Endothelial cell of umbilical vein (primary cell): ENCODE data around the gene PRDM10. TPM values are rescaled to one million over a fixed set of nuclear protein-coding genes. Genes with fewer than 3 reads are reported as not detected.

Experiments
- BruUV-seq: library from RNA; stranded (reverse); fragments of 400-500 nt; replicated peaks from 2 replicates; lab custom pipeline; 2021; lab: Mats Ljungman, UMichigan
- CTCF ChIA-PET: fragments of 300-600, 350-600 bp; sonication (Branson Sonifier 250); formaldehyde crosslinking; loops from one replicate; lab custom pipeline; 2021; ENCODE audit warnings: antibody characterized with exemption, inconsistent platforms; lab: Charles Lee
- POLR2A ChIA-PET: fragments of 300-600, 350-600 bp; sonication (Branson Sonifier 250); formaldehyde crosslinking; loops from one replicate; lab custom pipeline; 2021; ENCODE audit warnings: antibody characterized with exemption, inconsistent platforms; lab: Charles Lee
- DNase-seq: peaks from one replicate; pipeline ENCODE4 v3.0.0-alpha.2; 2011; ENCODE audit warnings: low read depth, low spot score
- FAIRE-seq: peaks from 2 replicates; lab custom pipeline; 2011; peaks lifted over from hg19 to GRCh38; lab: Jason Lieb, UNC
- H2AFZ ChIP-seq: 2 replicates; pipeline ENCODE4 v1.6.0; 2012; ENCODE audit warnings: low read depth, low read length, control low read depth, inconsistent platforms
- H3K27ac ChIP-seq: 2 replicates; pipeline ENCODE4 v1.5.1; 2011; ENCODE audit warnings: low read depth, mild to moderate bottlenecking, control low read depth, low read length, moderate library complexity; ENCODE audit not compliant: insufficient read depth
- H3K27me3 ChIP-seq, 2 experiments: 2 replicates each; pipeline versions ENCODE4 v1.6.0 to v1.6.1; 2011; ENCODE audit warnings: low read length in 2 of 2, mixed read lengths in 1 of 2; ENCODE audit not compliant: control insufficient read depth in 2 of 2, insufficient read depth in 2 of 2
- H3K36me3 ChIP-seq, 2 experiments: 2 replicates in 1 of 2; 3 replicates in 1 of 2; pipeline ENCODE4 v1.5.1; 2011; ENCODE audit warnings: low read length in 2 of 2, mild to moderate bottlenecking in 1 of 2, moderate library complexity in 1 of 2; ENCODE audit not compliant: control insufficient read depth in 2 of 2, insufficient read depth in 2 of 2; ENCODE audit errors: extremely low read depth in 1 of 2
- H3K4me1 ChIP-seq: 3 replicates; pipeline ENCODE4 v1.5.1; 2011; ENCODE audit warnings: mild to moderate bottlenecking, low read length; ENCODE audit not compliant: control insufficient read depth, insufficient read depth; ENCODE audit errors: extremely low read depth
- H3K4me2 ChIP-seq: 2 replicates; pipeline ENCODE4 v1.6.1; 2011; ENCODE audit warnings: low read length, control low read depth, mixed read lengths; ENCODE audit not compliant: insufficient read depth
- H3K4me3 ChIP-seq, 3 experiments: fragments of 200-600 bp in 1 of 3; sonication (generic), shearing (Covaris generic) in 1 of 3; replicated peaks in 1 of 3; 2 replicates each; pipeline ENCODE4 v1.5.1; 2011 to 2016; ENCODE audit warnings: control low read depth in 3 of 3, low read length in 3 of 3, mild to moderate bottlenecking in 2 of 3, inconsistent platforms in 1 of 3, low read depth in 1 of 3, moderate library complexity in 1 of 3; ENCODE audit not compliant: insufficient read depth in 1 of 3
- H3K79me2 ChIP-seq: 2 replicates; pipeline ENCODE4 v1.6.0; 2012; ENCODE audit warnings: low read length, inconsistent platforms; ENCODE audit not compliant: control insufficient read depth, insufficient read depth
- H3K9ac ChIP-seq: replicated peaks from 2 replicates; pipeline ENCODE3; 2011; ENCODE audit warnings: low read length, control low read depth; ENCODE audit not compliant: insufficient read depth; ENCODE audit errors: extremely low read depth
- H3K9me1 ChIP-seq: replicated peaks from 3 replicates; pipeline ENCODE4 v1.6.0; 2011; ENCODE audit warnings: mild to moderate bottlenecking, low read length; ENCODE audit not compliant: control insufficient read depth, insufficient read depth; ENCODE audit errors: extremely low read depth
- H3K9me3 ChIP-seq: replicated peaks from 2 replicates; pipeline ENCODE4 v1.5.1; 2012; ENCODE audit warnings: low read length, inconsistent platforms; ENCODE audit not compliant: control insufficient read depth, insufficient read depth
- H4K20me1 ChIP-seq: replicated peaks from 2 replicates; pipeline ENCODE3; 2011; ENCODE audit warnings: mild to moderate bottlenecking, low read length; ENCODE audit not compliant: control insufficient read depth, insufficient read depth; ENCODE audit errors: extremely low read depth
- CTCF ChIP-seq, 2 donors: IDR thresholded peaks; 1 replicate in 1 of 2; 2 replicates in 1 of 2; pipeline ENCODE4 v1.5.1; 2011; ENCODE audit warnings: low read length in 2 of 2, mild to moderate bottlenecking in 2 of 2, moderate library complexity in 2 of 2, control low read depth in 1 of 2, inconsistent platforms in 1 of 2, low read depth in 1 of 2; ENCODE audit not compliant: insufficient read depth in 1 of 2; ENCODE audit errors: extremely low read depth in 1 of 2
- EZH2 ChIP-seq: IDR thresholded peaks from 2 replicates; pipeline ENCODE4 v1.6.1; 2012; ENCODE audit warnings: borderline replicate concordance, low read depth, mild to moderate bottlenecking, moderate library complexity, low read length, inconsistent platforms; ENCODE audit not compliant: severe bottlenecking
- FOS ChIP-seq: IDR thresholded peaks from 2 replicates; pipeline ENCODE4 v1.6.1; 2011; ENCODE audit warnings: mild to moderate bottlenecking, low read length, moderate library complexity, borderline replicate concordance; ENCODE audit not compliant: insufficient read depth
- GATA2 ChIP-seq: IDR thresholded peaks from 2 replicates; pipeline ENCODE4 v1.7.0; 2011; ENCODE audit warnings: low read depth, mild to moderate bottlenecking, moderate library complexity, mixed read lengths, low read length; ENCODE audit not compliant: insufficient read length, insufficient read depth
- JUN ChIP-seq: IDR thresholded peaks from 2 replicates; pipeline ENCODE4 v1.6.1; 2011; ENCODE audit warnings: borderline replicate concordance, low read depth; ENCODE audit not compliant: insufficient read length, insufficient read depth
- MAX ChIP-seq: IDR thresholded peaks from 2 replicates; pipeline ENCODE4 v1.6.1; 2011; ENCODE audit not compliant: insufficient read depth, insufficient read length
- MYC ChIP-seq: IDR thresholded peaks from one replicate; pipeline ENCODE4 v1.6.1; 2011; ENCODE audit warnings: mild to moderate bottlenecking, low read depth, low read length
- POLR2A ChIP-seq: IDR thresholded peaks from 2 replicates; pipeline ENCODE4 v1.6.1; 2012; ENCODE audit warnings: low read depth, mild to moderate bottlenecking, control low read depth, low read length
- POLR2AphosphoS5 ChIP-seq: IDR thresholded peaks from 2 replicates; pipeline ENCODE4 v1.6.1; 2012; ENCODE audit warnings: low read depth, mild to moderate bottlenecking, control low read depth, low read length, moderate library complexity; ENCODE audit not compliant: insufficient read depth
- dilution Hi-C: fragments of 300-500 bp; cut with MboI; formaldehyde crosslinking; loops from one replicate; pipeline ENCODE4 v1.15.0; 2019; ENCODE audit warnings: low sequenced_read_pairs; ENCODE audit not compliant: extremely low pct_ligation_motif_present
- intact Hi-C: fragments of 100-400 bp; cut with micrococcal nuclease; formaldehyde crosslinking; loops from one replicate; pipeline ENCODE4 v1.10.0; 2022
- polyA plus RNA-seq, 4 experiments: library from polyadenylated mRNA; depleted of rRNA in 3 of 4; stranded (reverse) in 3 of 4; unstranded in 1 of 4; fragments of >200 nt; gene quantifications; 2 replicates each; pipeline versions ENCODE4 v1.2.1 to v1.2.3, GENCODE V29; 2011 to 2012; ENCODE audit warnings: missing spikeins in 1 of 4
- total RNA-seq: library from RNA; stranded (reverse); gene quantifications from 2 replicates; pipeline ENCODE4 v1.2.3, GENCODE V29; 2021

Gene PRDM10
- total and polyA plus RNA-seq, 2 donors (not counting 3 experiments of a cell fraction or from before 2014, with no cell fraction given), result 9.6 to 13.0 TPM

- H3K4me2 ChIP-seq, result no peak overlapping the region
- H2AFZ ChIP-seq, result no peak overlapping the region
- H4K20me1 ChIP-seq, result no peaks in the 10 kb centered on the region
- BruUV-seq, result no TSS peak
- DNase-seq (no peak), FAIRE-seq (no peak)
- H3K79me2 ChIP-seq, result no peaks in the 10 kb centered on the region
- intact Hi-C loops (no loop called here), dilution Hi-C loops (no loop called here)
- TF ChIP-seq MYC, result no peak
- TF ChIP-seq MAX, result no peak
- TF ChIP-seq JUN, result no peak
- no peak for TF ChIP-seq POLR2AphosphoS5
- no peak for TF ChIP-seq POLR2A
- no peak for TF ChIP-seq CTCF (IDR thresholded peaks at IDR 0.05; ENCODE audit: extremely low read depth in 1 of 2, insufficient read depth in 1 of 2, low read depth in 1 of 2, low read length in 2 of 2)
- no peak for TF ChIP-seq FOS
- TF ChIP-seq EZH2, result no peak
- TF ChIP-seq GATA2, result no peak
- peaks cover 13% of the 10 kb centered on the region for H3K4me1 ChIP-seq
- no peaks in the 10 kb centered on the region for H3K9me1 ChIP-seq
- H3K9me3 ChIP-seq, result no peaks in the 10 kb centered on the region
- H3K27me3 ChIP-seq, result no peaks in the 10 kb centered on the region
- ChIA-PET POLR2A (no interaction called here), CTCF (interaction anchor here (1.8 kb wide), 1 partner anchor 15 kb away, joined by 6 read pairs; no protein-coding TSS in a partner anchor)
- no peaks in the 10 kb centered on the region for H3K36me3 ChIP-seq
- no peak overlapping the region for H3K4me3 ChIP-seq
- no peak overlapping the region for H3K9ac ChIP-seq
- no peak overlapping the region for H3K27ac ChIP-seq
Measured at GRCh38 chr11:130047141-130047540, 44.5 kb upstream of the PRDM10 start.
